HAP-1 (cell line): ENCODE results near the gene DCXR.

ENCODE experiments used
- DNase-seq, 2 experiments: peaks; one replicate each; pipeline ENCODE4 v3.0.0-alpha.2; 2016 to 2020; ENCODE audit warnings: low spot score in 2 of 2
- H3K27me3 ChIP-seq: fragments of 250-450 bp; sonication (Bioruptor Pico); 2 replicates; pipeline ENCODE4 v1.5.1; 2020; ENCODE audit warnings: low read depth, mild to moderate bottlenecking, moderate library complexity
- H3K36me3 ChIP-seq: fragments of 250-450 bp; sonication (Bioruptor Pico); replicated peaks from 2 replicates; pipeline ENCODE4 v1.5.1; 2020; ENCODE audit warnings: mild to moderate bottlenecking
- H3K4me1 ChIP-seq: fragments of 250-450 bp; sonication (Bioruptor Pico); 2 replicates; pipeline ENCODE4 v1.5.1; 2020; ENCODE audit warnings: mild to moderate bottlenecking
- H3K4me3 ChIP-seq: fragments of 250-450 bp; sonication (Bioruptor Pico); 2 replicates; pipeline ENCODE4 v1.5.1; 2020; ENCODE audit warnings: mild to moderate bottlenecking, moderate library complexity
- H3K9me3 ChIP-seq: fragments of 250-450 bp; sonication (Bioruptor Pico); 2 replicates; pipeline ENCODE4 v1.5.1; 2020; ENCODE audit warnings: mild to moderate bottlenecking, moderate library complexity
- in situ Hi-C: fragments of 300-500 bp; cut with MboI; formaldehyde crosslinking; loops from 3 replicates; pipeline ENCODE4 v1.14.3; 2020; ENCODE audit warnings: low sequenced_read_pairs, inconsistent platforms, mixed read lengths

Gene DCXR

DNA sequence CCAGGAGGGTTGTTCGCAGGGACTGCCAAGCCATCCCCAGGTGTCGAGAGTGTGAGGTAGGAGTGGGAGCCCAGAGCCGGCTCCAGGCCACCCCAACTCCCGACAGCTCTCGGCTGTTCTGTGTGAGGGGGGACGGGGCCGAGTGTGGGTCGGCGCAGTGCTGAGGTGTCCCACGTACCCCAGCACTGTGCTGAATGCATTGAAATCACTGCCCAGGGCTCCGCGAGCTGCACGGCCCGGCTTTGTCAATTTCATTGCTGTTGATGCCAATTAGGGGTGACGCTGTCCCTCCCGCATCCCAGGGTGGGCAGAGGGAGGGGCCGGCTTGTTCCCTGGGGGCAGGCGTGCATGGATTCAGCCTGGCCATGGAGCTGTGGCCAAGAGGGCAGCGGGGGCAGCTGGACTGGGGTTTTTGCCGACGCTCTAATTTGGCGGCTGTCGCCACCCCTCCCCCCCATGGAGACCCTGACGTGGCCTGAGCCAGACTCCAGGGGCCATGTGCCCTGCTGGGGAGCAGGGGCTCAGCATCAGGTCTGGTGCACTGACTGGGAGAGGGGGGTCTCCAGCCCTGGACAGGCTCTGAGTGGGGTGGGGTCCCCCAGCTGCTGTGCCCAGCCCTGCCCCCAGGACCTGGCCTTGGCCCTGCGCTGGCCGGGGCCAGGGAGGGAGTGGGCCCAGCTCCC lies 29.1 kb downstream of the DCXR start:
- DNase-seq = no peak
- Histone ChIP-seq H3K36me3 (no peaks in the 10 kb centered on the region), H3K4me3 (no peak overlapping the region), H3K4me1 (no peaks in the 10 kb centered on the region), H3K9me3 (no peaks in the 10 kb centered on the region), H3K27me3 (no peaks in the 10 kb centered on the region)
- in situ Hi-C loops = no loop called here

GRCh38 chr17:82007495-82008257 lies 29.8 kb downstream of the DCXR start:
- H3K27me3 ChIP-seq = no peaks in the 10 kb centered on the region
- no peaks in the 10 kb centered on the region for H3K4me1 ChIP-seq
- no peak for DNase-seq
- H3K4me3 ChIP-seq = no peak overlapping the region
- no peaks in the 10 kb centered on the region for H3K9me3 ChIP-seq
- in situ Hi-C loops = no loop called here
- no peaks in the 10 kb centered on the region for H3K36me3 ChIP-seq

GRCh38 chr17:82007228-82007494 lies 30.3 kb downstream of the DCXR start:
- H3K27me3 ChIP-seq = no peaks in the 10 kb centered on the region
- no peaks in the 10 kb centered on the region for H3K9me3 ChIP-seq
- H3K4me3 ChIP-seq = no peak overlapping the region
- H3K36me3 ChIP-seq = no peaks in the 10 kb centered on the region
- no peak for DNase-seq
- in situ Hi-C loops = no loop called here
- no peaks in the 10 kb centered on the region for H3K4me1 ChIP-seq

DNA sequence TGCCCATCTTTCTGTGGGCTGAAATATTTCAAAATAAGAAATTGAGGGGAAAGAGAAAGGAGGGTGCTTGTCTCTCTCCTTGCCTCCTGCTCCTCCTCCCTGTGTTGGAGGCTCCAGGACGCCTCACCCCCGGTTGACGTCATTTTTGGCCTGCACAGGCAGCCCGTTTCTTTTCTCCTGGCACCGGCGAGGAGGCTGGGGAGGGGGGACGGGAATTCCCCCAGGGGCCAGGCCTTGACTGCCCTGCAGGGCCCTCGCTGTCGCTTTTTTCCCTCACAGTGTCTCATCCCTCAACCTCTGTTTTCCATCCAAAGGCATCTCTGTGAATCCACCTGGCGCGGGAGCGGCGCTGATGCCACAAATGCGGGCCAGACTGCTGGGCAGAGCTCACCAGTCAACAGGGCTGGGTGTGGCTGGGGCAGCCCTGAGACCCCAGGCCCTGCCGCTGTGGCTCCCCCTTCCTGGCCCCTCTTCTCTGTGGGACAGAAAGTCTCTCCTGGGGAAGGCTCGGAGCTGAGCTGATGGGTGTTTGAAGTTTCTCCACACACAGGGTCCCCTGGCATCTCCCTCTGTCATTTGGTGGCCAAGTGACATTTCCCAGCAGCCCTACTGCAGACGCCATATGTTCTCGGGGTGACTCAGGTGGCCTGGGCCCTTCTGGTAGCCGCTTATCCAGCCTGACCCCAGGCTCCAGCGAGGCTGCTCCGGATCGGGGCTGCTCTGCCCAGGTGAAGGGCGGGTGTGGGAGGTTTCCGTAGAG lies 30.8 kb downstream of the DCXR start:
- no peak overlapping the region for H3K4me3 ChIP-seq
- H3K4me1 ChIP-seq = no peaks in the 10 kb centered on the region
- H3K27me3 ChIP-seq = no peaks in the 10 kb centered on the region
- no peak for DNase-seq
- no peaks in the 10 kb centered on the region for H3K9me3 ChIP-seq
- H3K36me3 ChIP-seq = no peaks in the 10 kb centered on the region
- in situ Hi-C loops = no loop called here

DNA sequence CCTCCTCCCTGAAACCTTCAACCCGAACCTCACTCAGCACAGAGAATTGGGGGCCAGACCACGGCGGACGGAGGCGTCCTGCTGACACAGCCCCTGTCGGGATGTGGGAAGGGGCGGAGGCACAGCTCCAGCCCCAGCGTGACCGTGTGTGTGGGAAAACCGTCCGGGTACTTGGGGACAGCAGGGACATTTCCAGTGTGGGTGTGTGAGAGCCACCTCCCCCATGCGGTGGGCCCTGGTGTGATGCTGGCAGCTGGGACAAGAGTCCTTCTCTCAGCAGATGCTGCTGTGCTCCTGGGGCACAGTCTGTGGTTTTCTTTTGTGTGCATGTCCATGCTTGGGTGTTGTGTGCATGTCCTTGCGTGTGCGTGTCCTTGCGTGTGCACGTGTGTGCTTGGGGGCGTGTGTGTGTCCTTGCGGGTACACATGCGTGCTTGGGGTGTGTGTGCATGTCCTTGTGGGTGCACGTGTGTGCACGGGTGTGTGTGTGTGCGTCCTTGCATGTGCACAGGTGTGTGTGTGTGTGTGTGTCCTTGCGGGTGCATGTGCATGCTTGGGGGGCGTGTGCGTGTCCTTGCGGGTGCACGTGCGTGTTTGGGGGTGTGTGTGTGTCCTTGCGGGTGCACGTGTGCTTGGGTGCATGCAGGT lies 31.7 kb downstream of the DCXR start:
- Histone ChIP-seq H3K9me3 (no peaks in the 10 kb centered on the region), H3K4me1 (no peaks in the 10 kb centered on the region), H3K27me3 (no peaks in the 10 kb centered on the region), H3K36me3 (no peaks in the 10 kb centered on the region), H3K4me3 (no peak overlapping the region)
- in situ Hi-C loops = no loop called here
- no peak for DNase-seq

- in situ Hi-C loops = no loop called here
- Histone ChIP-seq H3K4me1 (no peaks in the 10 kb centered on the region), H3K27me3 (no peaks in the 10 kb centered on the region), H3K36me3 (no peaks in the 10 kb centered on the region), H3K9me3 (no peaks in the 10 kb centered on the region), H3K4me3 (no peak overlapping the region)
- no peak for DNase-seq
These were observed 32.7 kb downstream of the DCXR start for GRCh38 chr17:82004517-82005455.

GRCh38 chr17:82003411-82004381 lies 33.8 kb downstream of the DCXR start:
- in situ Hi-C loops = no loop called here
- Histone ChIP-seq H3K27me3 (no peaks in the 10 kb centered on the region), H3K9me3 (no peaks in the 10 kb centered on the region), H3K4me3 (no peak overlapping the region), H3K36me3 (no peaks in the 10 kb centered on the region), H3K4me1 (no peaks in the 10 kb centered on the region)
- no peak for DNase-seq

GRCh38 chr17:82001571-82002056 lies 35.9 kb downstream of the DCXR start:
- H3K36me3 ChIP-seq = no peaks in the 10 kb centered on the region
- H3K9me3 ChIP-seq = no peaks in the 10 kb centered on the region
- no peak for DNase-seq
- H3K4me3 ChIP-seq = no peak overlapping the region
- no peaks in the 10 kb centered on the region for H3K4me1 ChIP-seq
- in situ Hi-C loops = no loop called here
- H3K27me3 ChIP-seq = no peaks in the 10 kb centered on the region

DNA sequence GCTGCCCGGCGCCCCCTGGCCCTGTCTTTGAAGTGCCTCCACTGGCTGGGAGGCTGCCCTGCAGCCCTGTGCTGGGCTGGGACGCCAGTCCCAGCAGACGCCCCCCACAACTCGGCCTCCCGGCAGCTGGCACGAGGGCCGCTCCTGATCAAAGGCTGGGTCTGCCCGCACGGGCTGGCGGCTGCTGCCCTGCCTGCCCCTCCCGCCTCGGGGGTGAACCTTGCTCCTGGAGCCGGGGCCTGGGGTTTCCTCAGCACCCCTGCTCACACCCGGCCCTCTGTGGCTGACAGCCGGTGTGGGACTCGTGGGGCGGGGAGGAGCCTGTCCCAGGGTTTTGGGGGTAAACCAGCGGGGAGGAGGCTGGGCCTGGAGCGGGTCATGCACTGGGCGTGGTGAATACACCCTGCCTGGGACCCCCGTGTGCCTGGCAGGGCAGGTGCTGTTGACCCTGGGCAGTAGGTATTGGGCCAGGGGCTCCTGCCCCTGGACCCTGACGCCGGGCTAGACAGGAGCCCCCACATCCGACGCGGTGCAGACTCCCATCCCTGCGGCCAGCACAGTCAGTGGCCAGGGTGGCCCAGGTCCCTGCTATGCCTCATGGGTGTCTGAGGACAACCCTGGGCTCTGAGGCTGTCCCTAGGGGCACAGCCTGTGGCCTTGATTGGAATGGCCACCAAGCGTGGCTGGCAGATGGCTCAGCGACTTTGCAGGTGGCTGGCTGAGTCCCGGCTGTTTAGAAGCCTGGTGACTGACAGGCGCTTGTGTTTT lies 36.5 kb downstream of the DCXR start:
- Histone ChIP-seq H3K4me3 (no peak overlapping the region), H3K36me3 (no peaks in the 10 kb centered on the region), H3K27me3 (no peaks in the 10 kb centered on the region), H3K4me1 (no peaks in the 10 kb centered on the region), H3K9me3 (no peaks in the 10 kb centered on the region)
- in situ Hi-C loops = no loop called here
- no peak for DNase-seq

- H3K4me1 ChIP-seq = no peaks in the 10 kb centered on the region
- in situ Hi-C loops = no loop called here
- no peak for DNase-seq
- H3K9me3 ChIP-seq = no peaks in the 10 kb centered on the region
- no peaks in the 10 kb centered on the region for H3K36me3 ChIP-seq
- no peak overlapping the region for H3K4me3 ChIP-seq
- H3K27me3 ChIP-seq = no peaks in the 10 kb centered on the region
These were observed 37.3 kb downstream of the DCXR start for GRCh38 chr17:81999976-82000802.

DNA sequence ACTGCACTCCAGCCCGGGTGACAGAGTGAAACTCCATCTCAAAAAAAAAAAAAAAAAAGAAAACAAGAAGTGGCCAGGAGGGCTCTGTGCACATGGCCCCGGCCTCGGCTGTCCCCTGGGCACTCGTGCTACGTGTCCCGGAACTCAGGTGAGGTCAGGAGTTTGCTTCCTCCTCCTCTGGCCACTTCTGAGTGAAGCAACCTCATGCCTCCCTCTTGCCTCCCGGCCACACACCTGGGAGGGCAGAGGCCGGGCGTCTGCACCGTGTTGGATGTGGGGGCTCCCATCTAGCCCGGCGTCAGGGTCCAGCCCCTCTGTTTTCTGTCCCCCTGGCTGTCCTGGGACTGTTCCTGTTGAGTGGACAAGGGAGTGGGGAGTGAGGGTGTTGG lies 37.9 kb downstream of the DCXR start:
- Histone ChIP-seq H3K27me3 (no peaks in the 10 kb centered on the region), H3K9me3 (no peaks in the 10 kb centered on the region), H3K36me3 (no peaks in the 10 kb centered on the region), H3K4me1 (no peaks in the 10 kb centered on the region), H3K4me3 (no peak overlapping the region)
- in situ Hi-C loops = no loop called here
- no peak for DNase-seq
